ENCODE measurements around the gene SIGLEC6.

Gene SIGLEC6

DNA sequence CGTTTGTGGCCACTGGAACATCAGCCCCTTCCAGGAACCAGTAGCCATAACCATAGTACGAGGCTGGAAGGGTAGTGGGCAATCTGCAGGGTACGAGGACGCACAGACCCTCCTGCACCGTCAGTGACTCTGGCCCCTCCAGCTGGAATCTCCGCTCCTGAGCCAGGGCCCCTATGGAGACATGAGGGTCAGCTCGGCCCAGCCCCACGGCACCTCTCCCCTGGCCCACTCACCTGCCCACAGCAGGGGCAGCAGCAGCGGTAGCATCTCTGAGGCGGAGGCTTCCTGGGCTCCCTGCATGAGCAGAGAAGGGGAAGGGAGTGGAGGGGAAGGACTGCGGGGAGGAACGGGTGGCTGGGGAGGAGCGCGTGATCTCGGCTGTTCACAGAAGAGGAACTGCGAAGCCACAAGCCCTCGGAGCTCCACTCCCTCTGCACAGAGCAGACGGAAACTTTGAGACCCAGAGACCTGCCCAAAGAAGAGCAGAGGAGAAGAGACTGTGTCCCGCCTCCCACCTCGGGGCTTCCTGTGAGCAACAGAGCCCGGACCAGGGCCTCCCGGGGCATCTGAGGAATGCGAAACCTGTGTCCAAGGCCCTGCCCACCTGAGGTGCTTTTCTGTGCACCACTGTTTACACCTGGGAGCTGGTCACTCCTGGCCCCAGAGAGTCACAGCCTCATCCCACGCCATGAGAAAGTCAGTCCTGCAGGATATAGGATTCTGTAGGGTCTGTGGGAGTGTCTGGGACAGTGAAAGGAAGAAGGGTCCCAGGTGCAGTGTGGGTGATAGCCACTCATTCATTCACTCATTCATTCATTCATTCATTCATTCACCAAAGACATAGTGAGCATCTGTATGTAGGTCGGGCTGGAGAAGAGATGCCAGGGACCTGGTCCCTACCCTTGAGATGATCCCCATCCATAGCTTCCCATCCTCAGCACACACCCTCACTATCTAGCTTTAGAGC is at the start of gene SIGLEC6:
Gene SIGLEC6 (minus strand): TSS at position 322 of the 967 bp plus-strand sequence. CDS start 22 bp downstream, at position 300.
- DNase-seq (ENCODE audit: low read depth) = no peak

DNA sequence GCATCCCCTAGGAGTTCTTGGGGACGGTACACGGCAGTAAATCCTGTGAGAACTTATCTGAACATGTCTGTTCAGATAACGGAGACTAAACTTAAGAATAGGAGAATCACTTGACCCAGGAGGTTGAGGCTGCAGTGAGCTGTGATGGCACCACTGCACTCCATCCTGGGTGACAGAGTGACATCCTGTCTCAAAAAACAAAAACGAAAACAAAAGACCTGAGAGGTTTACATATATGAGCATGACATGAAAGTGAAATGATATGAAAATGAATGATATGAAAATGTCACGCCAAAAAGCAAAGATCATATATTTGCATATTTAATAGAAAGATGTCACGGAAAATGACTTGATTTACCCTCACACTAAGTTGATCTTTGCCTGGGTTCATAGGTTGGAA is 45.4 kb upstream of the SIGLEC6 start:
- DNase-seq (ENCODE audit: low read depth) = no peak

DNA sequence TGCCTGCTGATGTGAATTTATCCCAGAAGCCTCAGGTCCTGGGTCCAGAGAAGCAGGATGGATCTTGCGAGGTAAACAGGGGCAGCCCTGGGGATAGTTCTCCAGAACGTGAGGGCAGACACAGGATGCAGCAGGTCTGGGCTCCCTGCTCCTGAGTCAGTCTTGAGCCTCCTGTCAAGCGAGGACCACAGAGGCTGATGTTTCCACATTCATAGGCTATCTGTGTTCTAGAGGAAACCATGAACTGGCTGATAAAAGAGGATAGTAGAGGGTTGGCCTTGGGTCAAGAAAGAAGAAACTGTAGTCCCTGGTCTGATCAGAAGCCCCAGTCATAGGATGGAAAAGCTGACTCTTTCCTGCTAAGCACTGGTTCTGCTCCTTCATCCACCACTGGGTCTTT is 41.9 kb upstream of the SIGLEC6 start:
- DNase-seq (ENCODE audit: low read depth) = peak; percentile 36

DNA sequence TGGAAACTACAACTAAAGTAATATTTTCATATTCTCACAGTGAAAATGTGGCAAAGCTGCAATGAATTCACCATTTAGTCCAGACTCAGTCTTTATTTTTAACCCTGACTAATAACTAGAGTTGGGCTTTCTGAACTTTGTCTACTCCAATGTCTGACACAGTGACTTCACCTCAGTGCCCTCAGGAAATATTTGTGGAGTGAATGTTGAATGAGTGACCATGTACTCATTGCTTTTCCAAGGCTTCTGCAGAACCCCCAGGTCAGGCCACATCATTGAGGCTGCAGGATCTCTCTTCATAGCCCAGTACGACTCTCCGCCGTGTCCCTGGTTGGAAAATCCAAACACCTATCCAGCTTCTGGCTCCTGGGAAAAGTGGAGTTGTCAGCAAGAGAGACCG is 41.4 kb upstream of the SIGLEC6 start:
- DNase-seq (ENCODE audit: low read depth) = peak; percentile 74

DNA sequence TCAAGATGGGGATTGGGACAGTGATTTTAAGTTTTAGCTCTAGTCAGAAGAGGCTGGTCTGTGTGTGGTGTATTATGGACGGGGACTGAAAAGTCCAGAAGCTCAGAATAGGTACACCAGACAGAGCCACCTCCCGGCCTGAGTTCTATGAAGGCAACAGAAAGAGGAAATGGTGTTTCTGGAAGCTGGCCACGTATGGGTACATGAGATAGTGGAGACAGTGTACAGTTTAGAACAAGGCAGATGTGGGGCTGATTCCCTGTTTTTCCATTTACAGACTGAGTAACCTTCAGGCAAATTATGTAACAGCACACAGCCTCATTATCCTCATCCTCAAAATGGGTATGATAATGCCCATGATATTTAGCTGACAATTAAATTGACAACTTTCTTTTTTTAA is 40.9 kb upstream of the SIGLEC6 start:
- no peak for DNase-seq (ENCODE audit: low read depth)

DNA sequence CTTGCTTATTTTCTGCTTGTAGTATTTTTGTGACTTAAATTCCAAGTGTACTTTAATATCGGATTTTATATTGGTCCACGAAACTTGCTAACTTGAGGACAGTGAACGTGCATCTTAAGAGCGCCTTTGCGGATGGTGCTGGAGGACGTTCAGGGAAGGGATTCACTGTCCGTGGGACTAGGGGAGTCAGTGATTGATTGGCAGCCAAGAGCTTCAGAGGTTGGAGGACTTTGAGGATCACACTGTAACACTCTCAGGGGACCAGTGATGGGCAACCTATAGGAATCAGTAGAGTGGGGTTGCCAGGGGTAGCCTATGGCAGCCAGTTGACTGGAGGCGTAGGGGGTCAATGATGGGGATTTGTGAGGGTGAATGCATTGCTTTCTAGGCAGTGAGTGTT is 40.1 kb upstream of the SIGLEC6 start:
- peak; percentile 25 for DNase-seq (ENCODE audit: low read depth)

DNA sequence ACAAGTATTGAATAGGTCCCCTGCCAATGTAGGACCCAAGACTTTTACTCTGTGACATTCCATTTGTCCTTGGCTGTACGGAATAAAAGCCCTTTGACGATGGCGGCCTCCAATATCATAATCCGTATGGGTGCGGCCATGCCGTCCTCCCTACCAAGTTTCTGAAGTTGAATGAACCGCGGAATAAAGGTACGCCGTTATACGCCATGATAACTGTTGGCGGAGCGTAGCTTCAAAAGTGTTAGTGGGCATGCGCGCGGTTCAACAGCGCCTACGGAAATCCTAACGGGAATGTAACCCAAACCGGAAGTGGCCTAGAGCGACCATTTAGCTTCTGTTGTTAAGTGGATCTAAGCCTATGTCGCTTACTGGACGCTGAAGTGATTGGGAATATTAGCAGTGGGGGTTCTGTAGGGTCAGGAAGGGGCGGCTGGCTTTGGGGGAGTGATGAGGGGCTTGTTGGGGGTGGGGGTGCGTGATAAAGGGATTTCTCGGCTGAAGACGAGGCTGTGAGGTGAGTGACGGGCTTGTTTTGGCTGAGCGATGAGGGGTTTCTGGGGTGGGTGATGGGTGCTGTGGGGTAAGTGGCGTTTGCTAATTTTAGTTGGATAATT is 39.6 kb upstream of the SIGLEC6 start, which contains the start of gene ZNF175:
Gene ZNF175 (plus strand): TSS at position 322 of the 614 bp plus-strand sequence. CDS start 2,047 bp downstream, outside the sequence.
- DNase-seq (ENCODE audit: low read depth) = peak; percentile 95

DNA sequence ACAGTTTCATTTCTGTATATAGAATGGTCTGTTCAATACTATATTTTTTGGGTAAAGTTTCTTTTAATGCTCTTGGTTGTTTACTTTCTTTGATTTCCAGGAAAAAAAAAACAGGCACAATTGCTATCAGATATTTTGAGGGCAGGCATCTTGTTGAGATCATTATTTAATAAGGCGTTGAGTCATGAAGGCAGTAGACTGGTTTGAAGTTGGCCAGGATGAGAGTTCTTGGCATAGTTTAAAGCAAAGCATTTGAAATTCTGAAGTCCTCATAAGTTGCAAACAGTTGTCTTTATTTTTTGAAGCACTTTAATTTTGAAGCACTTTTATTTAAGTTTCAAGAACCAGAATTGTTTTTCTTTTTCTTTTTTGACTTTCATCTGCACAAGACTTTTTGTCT is 37.0 kb upstream of the SIGLEC6 start:
- no peak for DNase-seq (ENCODE audit: low read depth)

DNA sequence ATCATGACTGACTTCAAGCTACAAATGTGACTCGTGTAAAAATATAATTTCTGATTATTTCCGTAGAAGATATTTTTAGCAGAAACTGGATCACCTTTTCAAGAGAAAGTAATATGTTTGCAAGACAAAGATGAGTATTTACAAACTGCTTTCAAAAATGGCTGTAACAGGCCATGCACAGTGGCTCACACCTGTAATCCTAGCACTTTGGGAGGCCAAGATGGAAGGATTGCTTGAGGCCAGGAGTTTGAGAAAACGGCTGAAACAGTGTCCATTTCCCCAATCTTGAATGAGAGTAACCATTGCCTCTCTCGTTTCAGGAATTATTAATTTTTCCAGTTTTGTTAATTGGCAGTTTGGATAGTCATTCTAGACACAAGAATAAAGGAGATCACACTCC is 36.1 kb upstream of the SIGLEC6 start:
- no peak for DNase-seq (ENCODE audit: low read depth)

DNA sequence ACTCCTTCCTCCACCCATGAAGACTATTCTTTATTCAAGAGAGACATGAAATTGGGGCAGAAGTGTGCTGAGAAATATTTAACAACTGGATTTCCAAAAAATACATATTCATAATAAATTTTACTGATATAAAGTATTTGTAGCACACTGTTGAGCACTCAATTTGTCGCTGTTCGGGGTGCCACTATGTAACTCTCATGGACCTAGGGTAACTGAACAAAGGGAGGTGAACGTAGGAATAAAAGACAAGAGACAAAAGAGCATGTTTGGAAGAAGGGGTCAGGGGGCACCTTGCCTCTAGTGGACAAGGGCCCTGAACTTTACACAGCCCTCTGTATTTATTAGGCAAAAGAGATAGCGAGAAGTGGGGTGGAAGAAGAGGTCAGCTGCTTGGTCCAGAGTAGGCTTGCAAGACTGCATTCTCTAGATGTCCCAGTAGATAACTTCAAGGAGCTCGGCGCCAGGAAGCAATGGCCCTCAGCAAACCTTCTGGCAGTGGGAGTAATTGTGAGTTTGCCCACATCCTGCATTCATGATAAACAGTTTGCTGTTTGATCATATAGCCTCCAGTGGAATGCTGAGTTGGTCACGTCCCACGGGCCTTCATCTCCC is 35.1 kb upstream of the SIGLEC6 start:
- no peak for DNase-seq (ENCODE audit: low read depth)

DNA sequence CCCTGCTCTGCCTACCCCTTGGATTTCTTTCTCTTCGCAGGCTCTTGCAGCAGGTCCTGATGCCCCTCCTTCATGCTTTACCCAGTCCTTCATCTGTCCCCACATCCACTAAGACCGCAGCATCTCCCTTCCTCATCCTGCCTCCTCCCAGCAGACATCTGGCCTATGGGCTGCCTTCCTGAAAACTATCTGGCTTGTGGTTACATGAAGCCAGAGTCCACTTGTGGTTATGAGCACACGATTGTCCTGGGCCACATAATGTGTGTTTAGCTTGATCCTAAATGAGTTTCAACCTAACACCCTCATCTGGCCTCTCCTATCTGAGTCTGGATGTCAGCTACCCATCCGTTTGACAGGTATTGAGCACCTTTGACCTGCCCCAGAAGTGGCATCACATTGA is 34.1 kb upstream of the SIGLEC6 start:
- no peak for DNase-seq (ENCODE audit: low read depth)

DNA sequence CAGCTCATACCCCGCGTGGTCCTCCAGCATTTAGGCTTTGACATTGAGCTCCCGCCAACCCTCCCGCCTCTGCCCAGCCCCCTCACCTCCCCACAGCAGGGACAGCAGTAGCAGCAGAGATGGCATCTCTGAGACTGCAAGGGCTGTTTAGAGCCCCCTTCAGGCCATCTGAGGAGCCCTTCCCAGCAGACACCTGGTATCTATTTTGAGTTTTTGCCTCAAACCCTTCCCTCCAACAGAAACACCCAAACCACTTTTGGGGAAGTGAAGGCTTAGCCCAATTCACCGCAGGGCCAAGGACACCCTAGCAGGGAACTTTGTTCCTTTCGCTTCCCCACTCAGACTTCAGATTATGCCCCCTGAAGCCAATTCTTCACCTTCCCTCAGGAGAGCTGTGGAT is 33.3 kb upstream of the SIGLEC6 start:
- no peak for DNase-seq (ENCODE audit: low read depth)

DNA sequence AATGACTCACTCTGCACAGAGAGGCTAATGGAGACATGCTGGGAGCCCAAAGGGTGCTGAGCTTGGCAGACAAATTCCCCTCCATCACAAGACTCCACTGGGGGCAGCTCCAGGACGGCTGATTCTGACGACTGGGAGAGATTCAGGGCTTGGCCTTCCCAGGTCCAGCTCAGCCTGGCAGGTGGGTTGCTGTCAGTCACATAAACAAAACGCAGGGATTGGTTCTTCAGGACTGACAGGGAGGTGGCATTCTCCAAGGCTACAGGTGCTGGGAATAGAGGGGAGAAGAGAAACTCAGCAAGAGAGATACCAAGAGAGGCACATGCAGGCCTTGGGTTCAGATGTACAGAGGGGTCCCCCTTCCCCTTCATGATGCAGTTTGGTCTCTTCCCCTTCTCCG is 28.9 kb upstream of the SIGLEC6 start:
- DNase-seq (ENCODE audit: low read depth) = no peak

DNA sequence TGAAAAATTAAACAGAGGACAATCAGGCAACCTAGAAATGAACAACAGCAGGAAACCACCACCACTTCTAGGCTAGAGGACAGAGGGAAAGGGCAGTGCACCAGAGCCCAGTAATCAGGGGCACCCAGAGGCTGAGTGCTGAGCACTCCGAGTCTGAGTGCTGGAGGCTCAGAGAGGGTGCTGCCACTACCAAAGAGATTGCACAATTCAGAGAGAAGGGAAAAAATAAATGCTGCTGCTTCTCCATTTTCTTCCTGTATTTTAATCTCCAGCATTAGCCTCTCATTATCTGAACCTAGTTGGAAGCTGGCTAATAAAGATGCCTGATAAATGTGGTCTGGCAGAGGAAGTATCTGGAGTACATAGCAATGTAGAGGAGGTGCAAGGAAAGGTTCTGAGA is 27.8 kb upstream of the SIGLEC6 start:
- DNase-seq (ENCODE audit: low read depth) = no peak

DNA sequence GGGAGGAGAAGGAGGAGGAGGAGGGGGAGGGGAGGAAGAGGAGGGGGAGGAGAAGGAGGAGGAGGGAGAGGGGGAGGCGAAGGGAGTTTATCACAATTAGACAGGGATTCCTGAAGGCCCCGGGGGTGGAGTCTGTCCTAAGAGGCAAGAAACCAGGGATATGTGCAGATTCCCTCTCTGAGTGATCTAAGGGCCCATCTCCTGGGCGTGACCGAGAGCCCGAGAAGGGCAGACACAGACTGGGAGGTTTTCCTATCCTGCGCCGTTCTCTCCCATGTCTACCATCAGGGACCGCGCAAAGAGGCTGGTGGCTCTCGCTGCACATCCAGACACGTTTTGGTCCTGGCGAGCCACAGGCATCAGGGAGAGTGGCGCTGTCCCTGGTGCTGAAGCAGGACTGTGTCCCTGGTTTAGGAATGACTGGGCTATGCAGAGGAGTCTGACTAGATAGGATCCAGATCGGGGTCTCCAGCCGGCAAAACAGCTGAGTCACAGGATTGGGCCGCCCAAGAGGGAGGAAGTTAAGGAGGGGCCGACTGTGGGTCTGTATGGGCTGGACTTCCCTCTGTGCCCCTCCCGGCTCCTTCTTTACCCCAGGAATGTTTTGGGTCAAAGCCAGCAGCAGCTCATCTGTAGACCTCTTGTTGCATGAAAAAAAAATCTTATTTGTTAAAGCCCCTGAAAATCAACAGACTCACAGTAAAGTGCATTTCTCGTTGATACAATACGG is 21.7 kb upstream of the SIGLEC6 start:
- DNase-seq (ENCODE audit: low read depth) = peak; percentile 32

DNA sequence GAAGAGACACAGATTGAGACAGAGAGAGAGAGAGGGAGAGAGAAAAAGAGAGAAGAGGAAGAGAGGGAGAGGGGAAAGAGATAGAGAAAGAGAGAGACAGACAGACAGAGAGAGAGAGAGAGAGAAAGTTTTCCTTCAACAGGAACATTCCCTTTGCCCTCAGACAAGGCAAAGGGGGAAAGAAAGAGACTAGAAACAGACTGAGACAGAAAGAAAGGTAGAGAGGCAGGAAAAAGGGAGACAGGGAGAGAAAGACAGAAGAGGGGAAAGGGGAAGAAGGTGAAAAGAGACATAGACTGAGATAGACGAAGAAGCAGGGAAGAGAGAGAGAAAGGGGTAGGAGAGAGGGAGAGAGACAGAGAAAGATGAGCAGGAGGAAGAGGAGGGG is 21.1 kb upstream of the SIGLEC6 start:
- DNase-seq (ENCODE audit: low read depth) = no peak

DNA sequence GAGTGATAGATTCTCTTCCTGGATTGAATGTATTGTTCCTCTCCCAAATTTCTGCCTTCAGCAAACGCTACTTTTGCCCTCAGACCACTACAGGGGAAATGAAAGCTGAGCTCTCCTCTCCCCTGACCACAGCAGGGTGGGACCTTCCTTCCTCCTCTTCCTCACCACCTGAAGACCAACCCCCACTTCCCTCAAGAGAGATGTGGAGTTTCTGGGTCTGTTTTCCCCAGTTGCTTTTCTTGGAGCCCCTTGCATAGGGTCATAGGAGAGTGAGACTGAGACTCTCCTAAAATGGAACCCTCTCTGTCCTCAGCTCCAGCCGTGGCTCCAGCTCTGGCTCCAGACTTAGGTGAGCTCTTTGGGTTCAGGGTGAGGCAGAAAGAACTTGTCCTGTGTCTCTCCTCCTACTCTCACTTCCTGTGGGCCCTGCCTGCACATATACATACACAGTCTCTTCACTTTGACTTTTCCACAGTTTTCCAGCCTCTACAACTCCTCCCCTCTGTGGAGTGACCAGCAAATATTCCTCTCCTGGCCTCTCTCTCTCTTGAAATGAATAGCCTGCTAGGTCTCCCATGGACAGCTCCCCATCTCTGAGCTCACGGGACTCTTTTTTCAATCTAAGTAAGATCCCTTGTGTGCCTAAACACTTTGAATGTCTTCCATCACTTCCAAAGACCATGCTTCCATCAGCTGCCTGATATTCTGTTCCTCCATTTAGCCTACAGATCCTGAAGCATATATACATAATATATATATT is 20.4 kb upstream of the SIGLEC6 start:
- no peak for DNase-seq (ENCODE audit: low read depth)

DNA sequence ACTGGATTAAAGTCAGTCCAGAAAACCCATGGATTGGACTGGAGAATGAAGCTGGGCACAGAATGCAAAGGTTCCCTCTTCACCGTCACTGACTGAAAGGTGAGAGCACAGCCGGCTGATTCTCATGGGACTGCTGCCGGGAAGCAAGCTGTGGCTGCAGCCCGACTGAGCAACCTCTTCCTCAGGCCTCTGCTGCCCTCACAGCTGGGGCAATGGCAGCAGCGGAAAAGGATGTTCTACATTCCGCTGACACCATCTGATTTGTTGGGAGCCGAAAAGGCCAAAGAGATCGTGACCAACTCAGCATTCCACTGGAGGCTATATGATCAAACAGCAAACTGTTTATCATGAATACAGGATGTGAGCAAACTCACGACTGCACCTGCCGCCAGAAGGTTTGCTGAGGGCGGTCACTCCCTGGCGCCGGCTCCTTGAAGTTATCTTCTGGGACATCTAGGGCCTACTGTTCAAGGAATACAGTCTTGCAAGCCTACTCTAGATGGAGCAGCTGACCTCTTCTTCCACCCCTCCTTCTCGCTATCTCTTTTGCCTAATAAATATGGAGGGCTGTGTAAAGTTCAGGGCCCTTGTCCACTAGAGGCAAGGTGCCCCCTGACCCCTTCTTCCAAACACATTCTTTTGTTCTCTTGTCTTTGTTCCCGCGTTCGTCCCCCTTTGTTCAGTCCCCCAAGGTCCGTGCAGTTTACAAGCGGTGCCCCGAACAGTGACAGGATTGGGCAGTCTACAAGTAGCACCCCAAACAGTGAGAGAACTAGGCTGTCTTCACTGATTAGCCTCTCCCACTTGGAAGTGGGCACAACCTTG is 19.6 kb upstream of the SIGLEC6 start:
- DNase-seq (ENCODE audit: low read depth) = no peak

DNA sequence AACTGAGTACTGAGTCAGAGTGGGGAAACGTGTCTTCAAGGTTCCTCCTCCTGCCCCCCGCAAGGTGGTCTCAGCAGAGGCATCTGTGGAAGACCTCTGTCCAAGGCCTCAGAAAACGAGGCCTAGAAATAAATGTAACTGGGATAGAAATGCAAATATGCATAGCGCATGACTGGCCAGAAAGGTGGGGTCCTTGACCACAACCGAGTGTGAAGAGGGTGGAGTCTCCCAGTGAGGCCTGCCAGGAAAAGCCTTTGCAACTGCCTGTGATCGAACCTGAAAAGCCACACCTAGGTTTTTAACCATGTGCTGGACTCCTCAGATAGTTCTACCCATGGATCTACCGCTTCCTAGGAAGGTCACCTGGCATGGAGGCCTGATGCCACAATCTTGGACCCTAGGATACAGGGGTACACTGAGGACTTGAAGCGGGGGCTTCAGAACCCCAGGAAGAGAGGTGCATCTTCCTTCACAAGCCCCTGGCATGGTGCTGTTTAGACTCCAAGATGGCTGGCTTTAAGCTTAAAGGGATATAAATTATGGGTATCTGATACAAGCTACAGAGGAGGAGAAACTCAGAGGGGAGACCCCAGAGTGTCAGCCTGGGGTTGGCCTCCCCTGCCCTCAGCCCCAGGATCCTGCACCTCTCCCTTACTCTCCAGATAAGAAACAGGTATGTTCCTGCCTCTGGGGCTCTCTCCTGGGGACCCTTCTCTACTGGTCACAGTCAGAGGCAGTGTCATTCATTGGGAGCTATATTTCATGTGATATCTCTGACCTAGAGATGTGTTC is 18.3 kb upstream of the SIGLEC6 start:
- no peak for DNase-seq (ENCODE audit: low read depth)

DNA sequence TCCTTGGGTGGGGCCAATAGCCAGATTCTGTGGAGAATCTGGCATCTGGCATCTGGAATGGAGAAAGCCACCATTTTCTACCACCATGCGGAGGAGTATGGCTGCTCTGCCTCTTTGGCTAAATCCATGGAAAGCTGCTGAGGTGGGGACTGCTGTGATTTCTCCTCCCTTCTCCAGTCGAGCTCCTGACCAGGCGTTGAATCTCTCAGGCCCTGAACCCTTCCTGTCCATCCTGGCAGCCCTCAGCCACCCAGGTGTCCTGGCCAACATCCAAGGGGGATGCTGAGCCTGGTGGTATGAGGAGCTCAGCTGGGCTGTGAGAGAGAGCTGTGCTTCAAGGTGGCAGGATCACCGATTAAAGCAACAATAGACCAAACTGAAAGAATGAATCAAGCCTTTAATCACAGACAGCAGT is 17.4 kb upstream of the SIGLEC6 start:
- no peak for DNase-seq (ENCODE audit: low read depth)

Data from iris pigment epithelial cell (primary cell).